Tongue (tissue), 2 donors: ENCODE measurements around the gene LBX1. TPM values are rescaled to one million over a fixed set of nuclear protein-coding genes. Genes with fewer than 3 reads are reported as not detected.

Experiments
- DNase-seq: peaks from one replicate; pipeline ENCODE4 v3.0.0-alpha.2; 2015
- total RNA-seq: library from RNA; depleted of rRNA; stranded (reverse); fragments of >200 nt; gene quantifications from one replicate; pipeline ENCODE4 v1.2.3, GENCODE V29; 2014

Gene LBX1
- total RNA-seq, 1 donor from 2014 or later, result 5.6 TPM

- DNase-seq, result peak; percentile 32
Measured at GRCh38 chr10:101225846-101226421, 3.3 kb downstream of the LBX1 start.

- DNase-seq, result peak; percentile 54
Measured at GRCh38 chr10:101224910-101225823, 4.1 kb downstream of the LBX1 start.

GRCh38 chr10:101224060-101224909 lies 5.0 kb downstream of the LBX1 start:
- peak; percentile 55 for DNase-seq

GRCh38 chr10:101223274-101224059 lies 5.8 kb downstream of the LBX1 start:
- peak; percentile 52 for DNase-seq

GRCh38 chr10:101222683-101223273 lies 6.5 kb downstream of the LBX1 start:
- DNase-seq, result peak; percentile 58

GRCh38 chr10:101221963-101222531 lies 7.2 kb downstream of the LBX1 start:
- no peak for DNase-seq

- DNase-seq, result peak; percentile 51
Measured at GRCh38 chr10:101221549-101221948, 7.7 kb downstream of the LBX1 start.

- no peak for DNase-seq
Measured at GRCh38 chr10:101219946-101220451, 9.3 kb downstream of the LBX1 start.

GRCh38 chr10:101219139-101219945 lies 9.9 kb downstream of the LBX1 start:
- no peak for DNase-seq

- DNase-seq, result no peak
Measured at GRCh38 chr10:101218351-101219138, 10.7 kb downstream of the LBX1 start.

GRCh38 chr10:101217450-101218281 lies 11.6 kb downstream of the LBX1 start:
- peak; percentile 81 for DNase-seq

GRCh38 chr10:101217044-101217425 lies 12.2 kb downstream of the LBX1 start:
- DNase-seq, result no peak

GRCh38 chr10:101216207-101217043 lies 12.8 kb downstream of the LBX1 start:
- no peak for DNase-seq

GRCh38 chr10:101215397-101216206 lies 13.7 kb downstream of the LBX1 start:
- no peak for DNase-seq

GRCh38 chr10:101214446-101215396 lies 14.5 kb downstream of the LBX1 start:
- peak; percentile 92 for DNase-seq
